ENCODE results near the gene POLR2I.

DNA sequence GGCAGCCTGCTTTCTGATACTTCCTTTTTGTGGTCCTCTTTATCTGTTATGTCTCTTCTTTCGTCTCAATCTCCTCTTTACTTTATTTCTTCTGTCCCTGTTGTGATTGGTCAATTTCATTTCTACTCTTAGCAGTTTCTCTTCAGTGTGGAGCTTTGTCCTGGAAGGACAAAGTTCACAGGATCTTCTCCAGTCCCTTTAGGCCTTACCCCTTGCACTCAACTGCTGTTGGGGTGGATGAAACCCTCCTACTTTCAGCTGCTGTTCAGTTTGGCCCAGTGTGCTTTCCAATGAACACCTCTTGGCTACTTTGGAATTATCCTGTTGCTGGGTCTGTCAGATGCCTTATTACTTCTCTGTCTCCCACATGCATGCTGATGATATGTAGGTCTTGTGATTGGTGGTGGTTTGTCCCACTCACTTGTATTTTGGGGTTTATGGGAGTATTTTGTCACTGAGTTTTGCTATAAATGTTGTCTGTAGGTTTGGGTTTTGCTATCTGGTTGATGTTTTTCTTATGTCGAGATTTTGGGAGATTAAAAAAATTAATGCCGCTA lies 35.2 kb downstream of the POLR2I start:
- TF ChIP-seq EZH2 (IDR thresholded peaks at IDR 0.05; ENCODE audit: borderline replicate concordance, low read depth, low read length, severe bottlenecking) (no peak), POLR2AphosphoS5 (IDR thresholded peaks at IDR 0.05; ENCODE audit: insufficient read depth, low read depth, low read length) (no peak)
